Endothelial cell of umbilical vein (primary cell): Measurements from ENCODE around the gene PKNOX2.

ENCODE experiments used
- CTCF ChIP-seq, 2 donors: IDR thresholded peaks; 1 replicate in 1 of 2; 2 replicates in 1 of 2; pipeline ENCODE4 v1.5.1; 2011; ENCODE audit warnings: low read length in 2 of 2, mild to moderate bottlenecking in 2 of 2, moderate library complexity in 2 of 2, control low read depth in 1 of 2, inconsistent platforms in 1 of 2, low read depth in 1 of 2; ENCODE audit not compliant: insufficient read depth in 1 of 2; ENCODE audit errors: extremely low read depth in 1 of 2
- MAX ChIP-seq: IDR thresholded peaks from 2 replicates; pipeline ENCODE4 v1.6.1; 2011; ENCODE audit not compliant: insufficient read depth, insufficient read length
- POLR2A ChIP-seq: IDR thresholded peaks from 2 replicates; pipeline ENCODE4 v1.6.1; 2012; ENCODE audit warnings: low read depth, mild to moderate bottlenecking, control low read depth, low read length

- no peak for TF ChIP-seq CTCF (IDR thresholded peaks at IDR 0.05; ENCODE audit: extremely low read depth in 1 of 2, insufficient read depth in 1 of 2, low read depth in 1 of 2, low read length in 2 of 2)
- TF ChIP-seq POLR2A, result no peak
- TF ChIP-seq MAX, result no peak
Measured at GRCh38 chr11:125373426-125374391, 209.2 kb downstream of the PKNOX2 start.
